ENCODE measurements around the gene SYTL3.
A peak's percentile ranks its signal among the peaks of the same experiment; 100 is the strongest.
"Not testable (repeated sequence)": the region's sequence is repeated elsewhere in the genome, so short reads cannot be mapped to it uniquely, and the experiment has no call there.

SYTL3 gene, protein sequence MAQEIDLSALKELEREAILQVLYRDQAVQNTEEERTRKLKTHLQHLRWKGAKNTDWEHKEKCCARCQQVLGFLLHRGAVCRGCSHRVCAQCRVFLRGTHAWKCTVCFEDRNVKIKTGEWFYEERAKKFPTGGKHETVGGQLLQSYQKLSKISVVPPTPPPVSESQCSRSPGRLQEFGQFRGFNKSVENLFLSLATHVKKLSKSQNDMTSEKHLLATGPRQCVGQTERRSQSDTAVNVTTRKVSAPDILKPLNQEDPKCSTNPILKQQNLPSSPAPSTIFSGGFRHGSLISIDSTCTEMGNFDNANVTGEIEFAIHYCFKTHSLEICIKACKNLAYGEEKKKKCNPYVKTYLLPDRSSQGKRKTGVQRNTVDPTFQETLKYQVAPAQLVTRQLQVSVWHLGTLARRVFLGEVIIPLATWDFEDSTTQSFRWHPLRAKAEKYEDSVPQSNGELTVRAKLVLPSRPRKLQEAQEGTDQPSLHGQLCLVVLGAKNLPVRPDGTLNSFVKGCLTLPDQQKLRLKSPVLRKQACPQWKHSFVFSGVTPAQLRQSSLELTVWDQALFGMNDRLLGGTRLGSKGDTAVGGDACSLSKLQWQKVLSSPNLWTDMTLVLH

DNA sequence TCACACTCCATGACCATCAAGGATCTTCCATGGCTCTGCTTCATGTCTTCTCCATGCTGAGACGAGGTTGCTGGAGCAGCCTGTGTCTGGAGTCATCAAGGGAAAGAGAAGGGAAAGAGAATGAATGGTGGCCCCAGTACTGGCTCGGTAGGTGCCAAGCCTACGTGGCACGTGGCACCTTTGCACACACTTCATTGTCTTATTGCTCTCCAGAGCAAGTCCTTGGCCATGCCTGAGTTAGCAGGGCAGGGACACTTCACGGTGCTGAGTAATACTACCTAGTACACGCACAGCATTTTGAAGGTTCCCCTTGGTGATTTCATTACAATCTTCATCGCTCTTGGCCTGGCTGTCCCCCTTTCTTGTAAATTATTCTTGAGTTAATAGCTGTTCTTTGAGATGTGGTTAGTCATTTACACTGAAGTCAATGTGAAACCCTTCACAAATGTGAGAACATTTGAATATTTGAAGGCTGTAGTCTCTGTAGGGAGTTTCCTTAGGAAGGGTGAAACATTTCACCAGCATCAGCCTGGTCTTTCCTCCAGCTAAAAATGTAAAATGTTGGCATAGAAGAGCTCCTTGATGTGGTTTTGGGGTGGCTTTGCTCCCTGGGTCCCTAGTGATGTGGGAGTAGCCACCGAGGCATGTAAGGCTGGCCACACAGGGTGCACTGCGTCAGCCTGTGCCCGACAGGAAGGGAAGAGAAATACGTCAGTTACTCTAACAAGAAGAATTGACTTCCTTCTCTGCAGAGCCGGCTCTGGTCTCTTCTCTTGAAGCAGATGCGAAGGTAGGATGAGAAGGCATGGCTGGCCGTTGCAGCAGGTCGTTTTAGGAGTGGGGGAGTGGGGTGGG, at the start of gene SYTL3:
SYTL3 (plus strand) TSS at position 766 of the 855 bp plus-strand sequence. CDS start 13,215 bp downstream, outside the sequence.
- H3K27ac Mint-ChIP-seq = peak within 1 kb of the TSS; percentile 83 to 96 (median 89)
- H3K9me3 Mint-ChIP-seq = no peaks in the 10 kb centered on the region
- H3K4me1 Mint-ChIP-seq = peaks cover 41% of the 10 kb centered on the region
- H3K4me3 Mint-ChIP-seq = peak within 1 kb of the TSS; percentile 1 to 28 (median 9)
- TF ChIP-seq, protein P1, sequence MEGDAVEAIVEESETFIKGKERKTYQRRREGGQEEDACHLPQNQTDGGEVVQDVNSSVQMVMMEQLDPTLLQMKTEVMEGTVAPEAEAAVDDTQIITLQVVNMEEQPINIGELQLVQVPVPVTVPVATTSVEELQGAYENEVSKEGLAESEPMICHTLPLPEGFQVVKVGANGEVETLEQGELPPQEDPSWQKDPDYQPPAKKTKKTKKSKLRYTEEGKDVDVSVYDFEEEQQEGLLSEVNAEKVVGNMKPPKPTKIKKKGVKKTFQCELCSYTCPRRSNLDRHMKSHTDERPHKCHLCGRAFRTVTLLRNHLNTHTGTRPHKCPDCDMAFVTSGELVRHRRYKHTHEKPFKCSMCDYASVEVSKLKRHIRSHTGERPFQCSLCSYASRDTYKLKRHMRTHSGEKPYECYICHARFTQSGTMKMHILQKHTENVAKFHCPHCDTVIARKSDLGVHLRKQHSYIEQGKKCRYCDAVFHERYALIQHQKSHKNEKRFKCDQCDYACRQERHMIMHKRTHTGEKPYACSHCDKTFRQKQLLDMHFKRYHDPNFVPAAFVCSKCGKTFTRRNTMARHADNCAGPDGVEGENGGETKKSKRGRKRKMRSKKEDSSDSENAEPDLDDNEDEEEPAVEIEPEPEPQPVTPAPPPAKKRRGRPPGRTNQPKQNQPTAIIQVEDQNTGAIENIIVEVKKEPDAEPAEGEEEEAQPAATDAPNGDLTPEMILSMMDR (IDR thresholded peaks at IDR 0.05; ENCODE audit: unreplicated experiment in 3 of 3) = no peak
- H3K36me3 Mint-ChIP-seq (ENCODE audit: low read depth) = no peaks in the 10 kb centered on the region
- peaks cover 3% of the 10 kb centered on the region for H3K27me3 Mint-ChIP-seq (ENCODE audit: low read depth)

GRCh38 chr6:158603261-158604047, 46.4 kb upstream of the SYTL3 start:
- Mint-ChIP-seq H3K27me3 (ENCODE audit: low read depth) (no peaks in the 10 kb centered on the region), H3K4me3 (no peak overlapping the region), H3K4me1 (no peaks in the 10 kb centered on the region), H3K27ac (no peak overlapping the region), H3K36me3 (ENCODE audit: low read depth) (peaks cover 32% of the 10 kb centered on the region), H3K9me3 (no peaks in the 10 kb centered on the region)
- TF ChIP-seq, protein P1 (IDR thresholded peaks at IDR 0.05; ENCODE audit: unreplicated experiment in 3 of 3) = no peak

DNA sequence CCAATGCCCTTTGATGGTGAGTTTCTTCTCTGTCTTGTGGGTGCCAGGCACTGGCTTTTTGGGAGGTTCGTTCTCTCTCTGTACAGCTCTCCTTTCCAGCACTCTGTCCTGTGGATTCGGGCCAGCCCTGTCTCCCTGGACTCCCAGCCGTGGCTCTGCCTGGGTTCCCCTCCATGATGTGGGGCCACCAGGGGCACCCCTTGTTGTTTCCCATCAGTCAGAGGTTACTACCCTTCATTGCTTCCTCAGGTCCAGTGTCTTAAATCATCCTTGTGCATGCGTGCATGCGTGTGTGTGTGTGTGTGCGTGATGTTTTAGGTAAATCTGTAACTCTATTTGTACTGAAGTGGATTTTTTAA, 45.8 kb upstream of the SYTL3 start:
- peaks cover 33% of the 10 kb centered on the region for H3K36me3 Mint-ChIP-seq (ENCODE audit: low read depth)
- no peaks in the 10 kb centered on the region for H3K9me3 Mint-ChIP-seq
- H3K4me3 Mint-ChIP-seq = no peak overlapping the region
- no peak overlapping the region for H3K27ac Mint-ChIP-seq
- H3K4me1 Mint-ChIP-seq = no peaks in the 10 kb centered on the region
- H3K27me3 Mint-ChIP-seq (ENCODE audit: low read depth) = no peaks in the 10 kb centered on the region
- TF ChIP-seq, protein P1 (IDR thresholded peaks at IDR 0.05; ENCODE audit: unreplicated experiment in 3 of 3) = no peak

GRCh38 chr6:158605266-158605878, 44.5 kb upstream of the SYTL3 start:
- TF ChIP-seq, protein P1 (IDR thresholded peaks at IDR 0.05; ENCODE audit: unreplicated experiment in 3 of 3) = peak; percentile 77 to 79 (median 79)
- Mint-ChIP-seq H3K9me3 (no peaks in the 10 kb centered on the region), H3K4me1 (no peaks in the 10 kb centered on the region), H3K4me3 (no peak overlapping the region), H3K36me3 (ENCODE audit: low read depth) (peaks cover 32% of the 10 kb centered on the region), H3K27me3 (ENCODE audit: low read depth) (no peaks in the 10 kb centered on the region), H3K27ac (no peak overlapping the region)

DNA sequence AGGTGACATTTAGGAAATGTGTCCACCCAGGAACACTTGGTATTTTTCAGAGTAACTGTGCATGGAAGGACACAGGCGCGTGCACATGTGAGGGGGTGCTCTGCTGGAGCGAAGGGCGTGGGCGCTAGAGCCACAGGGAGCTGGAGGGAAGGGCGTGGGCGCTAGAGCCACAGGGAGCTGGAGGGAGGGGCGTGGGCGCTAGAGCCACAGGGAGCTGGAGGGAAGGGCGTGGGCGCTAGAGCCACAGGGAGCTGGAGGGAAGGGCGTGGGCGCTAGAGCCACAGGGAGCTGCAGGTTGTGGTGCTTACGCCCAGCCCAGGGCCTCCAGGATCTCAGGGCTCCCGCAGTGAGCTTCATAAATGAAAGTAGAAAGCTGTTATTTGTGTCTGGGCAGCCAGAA, 43.8 kb upstream of the SYTL3 start:
- H3K27ac Mint-ChIP-seq; H3K4me3 Mint-ChIP-seq; H3K9me3 Mint-ChIP-seq; H3K4me1 Mint-ChIP-seq; H3K27me3 Mint-ChIP-seq (ENCODE audit: low read depth): not testable (repeated sequence)
- peaks cover 33% of the 10 kb centered on the region for H3K36me3 Mint-ChIP-seq (ENCODE audit: low read depth)
